ENCODE results near the gene C1orf53.

DNA sequence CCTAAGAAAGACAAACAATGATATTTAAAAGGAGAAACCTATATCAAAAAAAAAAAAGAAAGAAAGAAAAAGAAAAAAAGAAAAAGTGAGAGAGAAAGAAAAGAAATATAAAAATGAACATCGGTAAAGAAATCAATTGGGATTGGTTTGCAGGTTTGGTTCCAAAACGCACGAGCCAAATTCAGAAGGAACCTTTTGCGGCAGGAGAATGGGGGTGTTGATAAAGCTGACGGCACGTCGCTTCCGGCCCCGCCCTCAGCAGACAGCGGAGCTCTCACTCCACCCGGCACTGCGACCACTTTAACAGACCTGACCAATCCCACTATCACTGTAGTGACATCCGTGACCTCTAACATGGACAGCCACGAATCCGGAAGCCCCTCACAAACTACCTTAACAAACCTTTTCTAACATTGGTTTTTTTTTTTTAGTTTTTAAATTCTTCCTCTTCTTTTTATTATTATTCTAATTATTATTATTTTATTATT, 26.5 kb downstream of the C1orf53 start:
- TF ChIP-seq, protein P1, sequence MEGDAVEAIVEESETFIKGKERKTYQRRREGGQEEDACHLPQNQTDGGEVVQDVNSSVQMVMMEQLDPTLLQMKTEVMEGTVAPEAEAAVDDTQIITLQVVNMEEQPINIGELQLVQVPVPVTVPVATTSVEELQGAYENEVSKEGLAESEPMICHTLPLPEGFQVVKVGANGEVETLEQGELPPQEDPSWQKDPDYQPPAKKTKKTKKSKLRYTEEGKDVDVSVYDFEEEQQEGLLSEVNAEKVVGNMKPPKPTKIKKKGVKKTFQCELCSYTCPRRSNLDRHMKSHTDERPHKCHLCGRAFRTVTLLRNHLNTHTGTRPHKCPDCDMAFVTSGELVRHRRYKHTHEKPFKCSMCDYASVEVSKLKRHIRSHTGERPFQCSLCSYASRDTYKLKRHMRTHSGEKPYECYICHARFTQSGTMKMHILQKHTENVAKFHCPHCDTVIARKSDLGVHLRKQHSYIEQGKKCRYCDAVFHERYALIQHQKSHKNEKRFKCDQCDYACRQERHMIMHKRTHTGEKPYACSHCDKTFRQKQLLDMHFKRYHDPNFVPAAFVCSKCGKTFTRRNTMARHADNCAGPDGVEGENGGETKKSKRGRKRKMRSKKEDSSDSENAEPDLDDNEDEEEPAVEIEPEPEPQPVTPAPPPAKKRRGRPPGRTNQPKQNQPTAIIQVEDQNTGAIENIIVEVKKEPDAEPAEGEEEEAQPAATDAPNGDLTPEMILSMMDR (IDR thresholded peaks at IDR 0.05): no peak
- TF ChIP-seq POLR2AphosphoS5 (IDR thresholded peaks at IDR 0.05): no peak
- no peak for TF ChIP-seq POLR2A (IDR thresholded peaks at IDR 0.05)
- no peak for TF ChIP-seq EP300 (IDR thresholded peaks at IDR 0.05)

Measured in upper lobe of left lung (tissue), 4 donors.